ENCODE measurements around the gene HEG1. TPM values are rescaled to one million over a fixed set of nuclear protein-coding genes. Genes with fewer than 3 reads are reported as not detected.
"Not testable (repeated sequence)": the region's sequence is repeated elsewhere in the genome, so short reads cannot be mapped to it uniquely, and the experiment has no call there.

Gene HEG1
- total RNA-seq, 5 donors from 2014 or later (not counting 1 experiment from before 2014, with no cell fraction given) = 22.6 to 27.6 (median 25.6) TPM

- no peaks in the 10 kb centered on the region for H3K27me3 Mint-ChIP-seq
- peak overlapping the region in 1 of 2 donors; percentile 30 for H3K27ac Mint-ChIP-seq
- DNase-seq = no peak
- H3K4me1 Mint-ChIP-seq = no peaks in the 10 kb centered on the region
- ChIA-PET CTCF (no interaction called here), POLR2A (no interaction called here)
- Histone ChIP-seq H3K27me3 (replicated peaks in 1 of 2; ENCODE audit: control insufficient read depth in 2 of 2, extremely low read depth in 1 of 2, insufficient read depth in 2 of 2, low read length in 1 of 2) (no peaks in the 10 kb centered on the region), H3K4me1 (ENCODE audit: control insufficient read depth in 1 of 2, extremely low read depth in 1 of 2, insufficient read depth in 2 of 2, low read length in 2 of 2) (no peaks in the 10 kb centered on the region), H3K36me3 (ENCODE audit: control insufficient read depth in 2 of 2, extremely low read depth in 1 of 2, insufficient read depth in 1 of 2, low read length in 1 of 2) (peaks cover 0 to 11% of the 10 kb centered on the region in 2 donors), H3K9me3 (no peaks in the 10 kb centered on the region), H3K27ac (ENCODE audit: low read length) (no peak overlapping the region), H3K4me3 (ENCODE audit: control insufficient read depth in 1 of 2, extremely low read depth in 1 of 2, low read length in 1 of 2) (no peak overlapping the region)
- ATAC-seq (replicated peaks in 1 of 4) = no peak
- no peak overlapping the region for H3K4me3 Mint-ChIP-seq
- H3K9me3 Mint-ChIP-seq = no peaks in the 10 kb centered on the region
- WGBS (ENCODE audit: insufficient coverage) = no CpG with 5 or more reads among the region's 4 CpGs
- peaks cover 12% of the 10 kb centered on the region for H3K36me3 Mint-ChIP-seq
These were observed 91.4 kb downstream of the HEG1 start for GRCh38 chr3:124964387-124964786.

- Mint-ChIP-seq H3K27ac (no peak overlapping the region), H3K4me3 (no peak overlapping the region), H3K4me1 (no peaks in the 10 kb centered on the region), H3K36me3 (peaks cover 6% of the 10 kb centered on the region), H3K9me3 (no peaks in the 10 kb centered on the region), H3K27me3 (no peaks in the 10 kb centered on the region)
- Histone ChIP-seq H3K27me3 (replicated peaks in 1 of 2; ENCODE audit: control insufficient read depth in 2 of 2, extremely low read depth in 1 of 2, insufficient read depth in 2 of 2, low read length in 1 of 2) (no peaks in the 10 kb centered on the region), H3K9me3 (no peaks in the 10 kb centered on the region), H3K4me1 (ENCODE audit: control insufficient read depth in 1 of 2, extremely low read depth in 1 of 2, insufficient read depth in 2 of 2, low read length in 2 of 2) (no peaks in the 10 kb centered on the region), H3K27ac (ENCODE audit: low read length) (no peak overlapping the region), H3K4me3 (ENCODE audit: control insufficient read depth in 1 of 2, extremely low read depth in 1 of 2, low read length in 1 of 2) (no peak overlapping the region), H3K36me3 (ENCODE audit: control insufficient read depth in 2 of 2, extremely low read depth in 1 of 2, insufficient read depth in 1 of 2, low read length in 1 of 2) (peaks cover 0 to 5% of the 10 kb centered on the region in 2 donors)
- no peak for ATAC-seq (replicated peaks in 1 of 4)
- 66% methylated on average over 3 of the region's 3 CpGs for WGBS (ENCODE audit: insufficient coverage)
- ChIA-PET POLR2A (no interaction called here), CTCF (no interaction called here)
- DNase-seq = no peak
These were observed 92.0 kb downstream of the HEG1 start for GRCh38 chr3:124963755-124964154.

GRCh38 chr3:124962403-124962940 lies 93.3 kb downstream of the HEG1 start:
- H3K27ac Mint-ChIP-seq = no peak overlapping the region
- no peak for DNase-seq
- no peaks in the 10 kb centered on the region for H3K9me3 Mint-ChIP-seq
- no peaks in the 10 kb centered on the region for H3K36me3 Mint-ChIP-seq
- no CpG with 5 or more reads among the region's 2 CpGs for WGBS (ENCODE audit: insufficient coverage)
- CTCF ChIA-PET = no interaction called here
- no peaks in the 10 kb centered on the region for H3K4me1 Mint-ChIP-seq
- Histone ChIP-seq H3K36me3 (ENCODE audit: control insufficient read depth in 2 of 2, extremely low read depth in 1 of 2, insufficient read depth in 1 of 2, low read length in 1 of 2) (peaks cover 0 to 1% of the 10 kb centered on the region in 2 donors), H3K27ac (ENCODE audit: low read length) (no peak overlapping the region), H3K27me3 (replicated peaks in 1 of 2; ENCODE audit: control insufficient read depth in 2 of 2, extremely low read depth in 1 of 2, insufficient read depth in 2 of 2, low read length in 1 of 2) (peaks cover 0 to 5% of the 10 kb centered on the region in 2 experiments), H3K4me3 (ENCODE audit: control insufficient read depth in 1 of 2, extremely low read depth in 1 of 2, low read length in 1 of 2) (no peak overlapping the region), H3K9me3 (no peaks in the 10 kb centered on the region), H3K4me1 (ENCODE audit: control insufficient read depth in 1 of 2, extremely low read depth in 1 of 2, insufficient read depth in 2 of 2, low read length in 2 of 2) (no peaks in the 10 kb centered on the region)
- no peak for ATAC-seq (replicated peaks in 1 of 4)
- POLR2A ChIA-PET = no interaction called here
- peaks cover 0 to 3% of the 10 kb centered on the region in 2 donors for H3K27me3 Mint-ChIP-seq
- no peak overlapping the region for H3K4me3 Mint-ChIP-seq

GRCh38 chr3:124960698-124961097 lies 95.1 kb downstream of the HEG1 start:
- ATAC-seq (replicated peaks in 1 of 4) = no peak
- H3K27me3 ChIP-seq (replicated peaks in 1 of 2; ENCODE audit: control insufficient read depth in 2 of 2, extremely low read depth in 1 of 2, insufficient read depth in 2 of 2, low read length in 1 of 2) = peaks cover 0 to 6% of the 10 kb centered on the region in 2 experiments
- Mint-ChIP-seq H3K36me3 (no peaks in the 10 kb centered on the region), H3K9me3 (peaks cover 0 to 3% (median 0%) of the 10 kb centered on the region in 3 donors), H3K27me3 (peaks cover 0 to 6% of the 10 kb centered on the region in 2 donors), H3K27ac (no peak overlapping the region), H3K4me3 (no peak overlapping the region), H3K4me1 (no peaks in the 10 kb centered on the region)
- no peak overlapping the region for H3K27ac ChIP-seq (ENCODE audit: low read length)
- no peak for DNase-seq
- ChIA-PET POLR2A (no interaction called here), CTCF (no interaction called here)
- WGBS (ENCODE audit: insufficient coverage) = no CpG with 5 or more reads among the region's 5 CpGs
- H3K4me3 ChIP-seq (ENCODE audit: control insufficient read depth in 1 of 2, extremely low read depth in 1 of 2, low read length in 1 of 2) = no peak overlapping the region
- no peaks in the 10 kb centered on the region for H3K4me1 ChIP-seq (ENCODE audit: control insufficient read depth in 1 of 2, extremely low read depth in 1 of 2, insufficient read depth in 2 of 2, low read length in 2 of 2)
- no peaks in the 10 kb centered on the region for H3K36me3 ChIP-seq (ENCODE audit: control insufficient read depth in 2 of 2, extremely low read depth in 1 of 2, insufficient read depth in 1 of 2, low read length in 1 of 2)
- H3K9me3 ChIP-seq = no peaks in the 10 kb centered on the region

GRCh38 chr3:124960105-124960504 lies 95.7 kb downstream of the HEG1 start:
- no peak overlapping the region for H3K4me3 ChIP-seq (ENCODE audit: control insufficient read depth in 1 of 2, extremely low read depth in 1 of 2, low read length in 1 of 2)
- no peaks in the 10 kb centered on the region for H3K9me3 ChIP-seq
- no CpG with 5 or more reads among the region's 3 CpGs for WGBS (ENCODE audit: insufficient coverage)
- no peak overlapping the region for H3K27ac Mint-ChIP-seq
- no peak overlapping the region for H3K27ac ChIP-seq (ENCODE audit: low read length)
- ATAC-seq (replicated peaks in 1 of 4) (no peak), DNase-seq (no peak)
- peaks cover 0 to 8% of the 10 kb centered on the region in 2 donors for H3K27me3 Mint-ChIP-seq
- H3K4me1 ChIP-seq (ENCODE audit: control insufficient read depth in 1 of 2, extremely low read depth in 1 of 2, insufficient read depth in 2 of 2, low read length in 2 of 2) = no peaks in the 10 kb centered on the region
- ChIA-PET CTCF (no interaction called here), POLR2A (no interaction called here)
- no peaks in the 10 kb centered on the region for H3K36me3 ChIP-seq (ENCODE audit: control insufficient read depth in 2 of 2, extremely low read depth in 1 of 2, insufficient read depth in 1 of 2, low read length in 1 of 2)
- no peak overlapping the region for H3K4me3 Mint-ChIP-seq
- peaks cover 0 to 6% of the 10 kb centered on the region in 2 experiments for H3K27me3 ChIP-seq (replicated peaks in 1 of 2; ENCODE audit: control insufficient read depth in 2 of 2, extremely low read depth in 1 of 2, insufficient read depth in 2 of 2, low read length in 1 of 2)
- no peaks in the 10 kb centered on the region for H3K4me1 Mint-ChIP-seq
- H3K9me3 Mint-ChIP-seq = peaks cover 0 to 3% (median 0%) of the 10 kb centered on the region in 3 donors
- no peaks in the 10 kb centered on the region for H3K36me3 Mint-ChIP-seq

- H3K27me3 ChIP-seq (replicated peaks in 1 of 2; ENCODE audit: control insufficient read depth in 2 of 2, extremely low read depth in 1 of 2, insufficient read depth in 2 of 2, low read length in 1 of 2); H3K4me1 Mint-ChIP-seq; CTCF ChIA-PET; H3K27ac ChIP-seq (ENCODE audit: low read length); H3K9me3 Mint-ChIP-seq; H3K27me3 Mint-ChIP-seq; H3K36me3 ChIP-seq (ENCODE audit: control insufficient read depth in 2 of 2, extremely low read depth in 1 of 2, insufficient read depth in 1 of 2, low read length in 1 of 2); H3K4me3 ChIP-seq (ENCODE audit: control insufficient read depth in 1 of 2, extremely low read depth in 1 of 2, low read length in 1 of 2); ATAC-seq (replicated peaks in 1 of 4); H3K27ac Mint-ChIP-seq; POLR2A ChIA-PET; H3K4me1 ChIP-seq (ENCODE audit: control insufficient read depth in 1 of 2, extremely low read depth in 1 of 2, insufficient read depth in 2 of 2, low read length in 2 of 2); H3K4me3 Mint-ChIP-seq; DNase-seq; H3K9me3 ChIP-seq; H3K36me3 Mint-ChIP-seq: not testable (repeated sequence)
- 100% methylated on average over 2 of the region's 4 CpGs for WGBS (ENCODE audit: insufficient coverage)
These were observed 97.8 kb downstream of the HEG1 start for GRCh38 chr3:124957951-124958350.

Data from T-cell (primary cell).